HCT116 (cell line): ENCODE results near the gene PCDH15. TPM values are rescaled to one million over a fixed set of nuclear protein-coding genes. Genes with fewer than 3 reads are reported as not detected.

ENCODE experiments used
- ATAC-seq: fragments of 200-7000 bp; cut with Tn5 transposase; 2 replicates; pipeline ENCODE4 v1.9.1; 2020; ENCODE audit warnings: mild to moderate bottlenecking, moderate library complexity
- BruUV-seq: library from RNA; stranded (reverse); fragments of 400-500 nt; replicated peaks from 2 replicates; lab custom pipeline; 2021; lab: Mats Ljungman, UMichigan
- CTCF ChIA-PET: fragments of 300-600 bp; sonication (Branson Sonifier 250); formaldehyde crosslinking; loops from one replicate; lab custom pipeline; 2021; ENCODE audit warnings: antibody characterized with exemption; lab: Charles Lee
- POLR2A ChIA-PET: fragments of 300-600, 350-600 bp; sonication (Branson Sonifier 250); formaldehyde crosslinking; loops from one replicate; lab custom pipeline; 2021; ENCODE audit warnings: antibody characterized with exemption; lab: Charles Lee
- RAD21 ChIA-PET, 2 experiments: fragments of 300-600 bp; sonication (Branson Sonifier 250); formaldehyde crosslinking; loops; one replicate each; lab custom pipeline; 2023; ENCODE audit warnings: low total read pairs in 2 of 2; ENCODE audit not compliant: uncharacterized antibody in 2 of 2, unreplicated experiment in 2 of 2, low non-redundant PET in 1 of 2; lab: Charles Lee
- DNase-seq: peaks from one replicate; pipeline ENCODE4 v3.0.0-alpha.2; 2010; ENCODE audit warnings: low read depth, low spot score
- H2AFZ ChIP-seq: fragments of 200-600 bp; shearing (Covaris generic), sonication (generic); 2 replicates; pipeline ENCODE4 v1.6.1; 2017; ENCODE audit warnings: low read depth, mixed run types, mixed read lengths, antibody characterized with exemption, low read length; ENCODE audit not compliant: poor library complexity, severe bottlenecking
- H3K27ac ChIP-seq: 2 replicates; pipeline ENCODE4 v1.5.1; 2012; ENCODE audit warnings: low read depth, low read length
- H3K27me3 ChIP-seq: fragments of 200-600 bp; sonication (generic); 2 replicates; pipeline ENCODE4 v1.6.1; 2016; ENCODE audit warnings: mixed run types, low read length, mixed read lengths; ENCODE audit not compliant: insufficient read depth
- H3K36me3 ChIP-seq, 2 experiments: fragments of 200-500 bp in 1 of 2; fragments of 200-600 bp in 1 of 2; sonication (Bioruptor generic) in 1 of 2; sonication (generic) in 1 of 2; 2 replicates each; pipeline versions ENCODE4 v1.5.1 to v1.6.1; 2014 to 2016; ENCODE audit warnings: low read length in 2 of 2, inconsistent platforms in 1 of 2, mixed read lengths in 1 of 2, mixed run types in 1 of 2; ENCODE audit not compliant: insufficient read depth in 2 of 2, control insufficient read depth in 1 of 2
- H3K4me1 ChIP-seq, 2 experiments: fragments of 200-600 bp in 1 of 2; sonication (generic) in 1 of 2; 2 replicates each; pipeline versions ENCODE4 v1.5.1 to v1.6.1; 2012 to 2017; ENCODE audit warnings: low read length in 2 of 2, inconsistent platforms in 1 of 2, mild to moderate bottlenecking in 1 of 2, mixed read lengths in 1 of 2, mixed run types in 1 of 2, moderate library complexity in 1 of 2; ENCODE audit not compliant: insufficient read depth in 2 of 2, control insufficient read depth in 1 of 2
- H3K4me2 ChIP-seq: fragments of 200-600 bp; sonication (generic); 2 replicates; pipeline ENCODE4 v1.6.1; 2017; ENCODE audit warnings: mixed run types, low read length, mixed read lengths
- H3K4me3 ChIP-seq, 2 experiments: fragments of 200-600 bp in 1 of 2; sonication (generic) in 1 of 2; replicated peaks in 1 of 2; 2 replicates each; pipeline ENCODE4 v1.5.1; 2011 to 2016; ENCODE audit warnings: low read length in 2 of 2, control low read depth in 1 of 2, low read depth in 1 of 2, mild to moderate bottlenecking in 1 of 2, mixed read lengths in 1 of 2, mixed run types in 1 of 2
- H3K79me2 ChIP-seq: fragments of 200-600 bp; sonication (generic); 2 replicates; pipeline ENCODE4 v1.6.1; 2017; ENCODE audit warnings: mild to moderate bottlenecking, mixed run types, low read length, moderate library complexity, mixed read lengths; ENCODE audit not compliant: insufficient read depth
- H3K9ac ChIP-seq: fragments of 200-600 bp; sonication (generic); 2 replicates; pipeline ENCODE4 v1.6.1; 2016; ENCODE audit warnings: low read length, mixed read lengths
- H3K9me2 ChIP-seq: fragments of 200-600 bp; sonication (generic), shearing (Covaris generic); 2 replicates; pipeline ENCODE4 v1.6.1; 2017; ENCODE audit warnings: mixed run types, mild to moderate bottlenecking, moderate library complexity; ENCODE audit not compliant: insufficient read depth
- H3K9me3 ChIP-seq, 2 experiments: fragments of 200-500 bp in 1 of 2; fragments of 200-600 bp in 1 of 2; sonication (Bioruptor generic) in 1 of 2; sonication (generic) in 1 of 2; 2 replicates each; pipeline ENCODE4 v1.6.1; 2014 to 2017; ENCODE audit warnings: low read length in 2 of 2, mixed read lengths in 2 of 2, inconsistent platforms in 1 of 2, low read depth in 1 of 2, mild to moderate bottlenecking in 1 of 2, mixed run types in 1 of 2, moderate library complexity in 1 of 2; ENCODE audit not compliant: control insufficient read depth in 1 of 2, insufficient read depth in 1 of 2
- H4K20me1 ChIP-seq: fragments of 200-600 bp; sonication (generic), shearing (Covaris generic); 2 replicates; pipeline ENCODE4 v1.6.1; 2017; ENCODE audit warnings: mixed run types, mild to moderate bottlenecking, moderate library complexity; ENCODE audit not compliant: insufficient read depth
- EGR1 ChIP-seq: IDR thresholded peaks from 2 replicates; pipeline ENCODE4 v1.6.1; 2012; ENCODE audit warnings: low read depth
- ELF1 ChIP-seq: IDR thresholded peaks from 2 replicates; pipeline ENCODE4 v1.6.1; 2012; ENCODE audit warnings: low read depth, borderline replicate concordance
- EZH2 ChIP-seq: fragments of 200-600 bp; sonication (generic); IDR thresholded peaks from 2 replicates; pipeline ENCODE4 v1.6.1; 2017; ENCODE audit warnings: antibody characterized with exemption, mixed run types
- EZH2phosphoT487 ChIP-seq: fragments of 200-600 bp; IDR thresholded peaks from 2 replicates; pipeline ENCODE4 v1.6.1; 2018; ENCODE audit warnings: antibody characterized with exemption, borderline replicate concordance
- POLR2A ChIP-seq: IDR thresholded peaks from 2 replicates; pipeline ENCODE4 v1.7.0; 2011; ENCODE audit warnings: borderline replicate concordance; ENCODE audit not compliant: insufficient read depth, insufficient read length; ENCODE audit errors: extremely low read depth
- POLR2AphosphoS5 ChIP-seq: IDR thresholded peaks from 2 replicates; pipeline ENCODE4 v1.6.1; 2011; ENCODE audit warnings: mild to moderate bottlenecking, low read depth, low read length, moderate library complexity
- REST ChIP-seq: IDR thresholded peaks from 2 replicates; pipeline ENCODE4 v1.6.1; 2012; ENCODE audit warnings: low read depth
- SIN3A ChIP-seq: IDR thresholded peaks from 2 replicates; pipeline ENCODE4 v1.6.1; 2012; ENCODE audit warnings: low read depth
- intact Hi-C: fragments of 100-400 bp; cut with micrococcal nuclease; formaldehyde crosslinking; loops from 2 replicates; pipeline ENCODE4 v1.10.0; 2022
- total RNA-seq: library from RNA; stranded (reverse); gene quantifications from one replicate; pipeline ENCODE4 v1.2.1, GENCODE V29; 2021; ENCODE audit not compliant: unreplicated experiment
- TF ChIP-seq, protein P1 (sequence below): IDR thresholded peaks from 2 replicates; pipeline ENCODE4 v1.6.1; 2012
- TF ChIP-seq, protein P2 (sequence below), 3 experiments: fragments of 200-600 bp in 1 of 3; sonication (generic) in 1 of 3; IDR thresholded peaks in 2 of 3; conservative IDR thresholded peaks in 1 of 3; 2 replicates each; pipeline ENCODE4 v1.5.1; 2012 to 2017; ENCODE audit warnings: low read depth in 2 of 3, low read length in 2 of 3, antibody characterized with exemption in 1 of 3, borderline replicate concordance in 1 of 3, control low read depth in 1 of 3, mild to moderate bottlenecking in 1 of 3, mixed read lengths in 1 of 3, mixed run types in 1 of 3, moderate library complexity in 1 of 3; ENCODE audit not compliant: insufficient read depth in 1 of 3

Gene PCDH15
- total RNA-seq, 1 experiment from 2014 or later: not detected

DNA sequence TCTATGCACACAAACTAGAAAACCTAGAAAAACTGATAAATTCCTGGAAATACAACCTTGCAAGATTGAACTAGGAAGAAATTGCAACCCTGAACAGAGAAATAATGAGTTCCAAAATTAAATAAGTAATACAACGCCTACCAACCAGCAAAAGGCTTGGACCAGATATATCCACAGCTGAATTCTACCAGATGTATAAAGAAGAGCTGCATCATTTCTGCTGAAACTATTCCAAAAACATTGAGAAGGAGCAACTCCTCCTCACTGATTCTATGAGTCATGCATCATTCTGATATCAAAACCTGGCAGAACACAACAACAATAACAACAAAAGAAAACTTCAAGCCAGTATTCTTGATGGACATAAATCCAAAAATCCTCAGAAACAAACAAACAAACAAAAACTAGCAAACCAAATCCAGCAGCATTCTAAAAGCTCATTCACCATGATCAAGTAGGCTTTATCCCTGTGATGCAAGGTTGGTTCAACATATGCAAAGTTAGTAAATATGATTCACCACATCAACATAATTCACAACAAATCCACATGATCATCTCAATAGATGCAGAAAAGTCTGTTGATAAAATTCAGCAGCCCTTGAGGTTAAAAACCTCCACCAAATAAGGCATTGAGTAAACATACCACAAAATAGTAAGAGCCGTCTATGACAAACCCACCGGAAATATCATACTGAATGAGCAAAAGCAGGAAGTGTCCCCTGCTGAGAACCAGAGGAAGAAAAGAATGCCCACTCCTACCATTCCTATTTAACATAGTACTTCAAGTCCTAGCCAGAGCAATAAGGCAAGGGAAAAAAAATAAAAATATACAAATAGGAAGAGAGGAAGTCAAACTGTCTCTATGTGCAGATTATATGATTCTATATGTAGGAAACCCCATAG, 98.2 kb downstream of the PCDH15 start (continued):
- TF ChIP-seq REST: no peak

DNA sequence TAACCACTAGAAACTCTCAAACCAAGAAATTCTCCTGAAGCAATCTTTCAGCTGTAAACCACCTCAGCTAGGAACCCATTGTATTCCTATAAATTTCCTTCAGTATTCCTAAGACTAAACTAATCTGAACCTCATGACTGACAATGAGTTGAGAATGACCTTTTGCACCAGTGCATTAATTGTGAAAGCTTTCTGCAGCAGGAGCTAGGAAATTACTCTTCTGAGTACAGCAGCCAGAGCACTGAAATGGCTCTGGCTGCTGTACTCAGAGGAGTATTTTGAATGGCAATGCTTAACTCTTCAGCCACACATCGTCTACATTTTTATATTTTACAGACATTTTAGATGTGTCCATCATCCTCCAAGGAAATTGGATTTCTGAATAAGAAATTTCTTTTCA, 109.7 kb downstream of the PCDH15 start:
- Histone ChIP-seq H3K36me3 (no peaks in the 10 kb centered on the region), H3K9me3 (peaks cover 7 to 14% of the 10 kb centered on the region in 2 experiments; a peak in 2 of 4 replicates), H3K9ac (no peak overlapping the region), H3K79me2 (no peaks in the 10 kb centered on the region), H3K27me3 (no peaks in the 10 kb centered on the region), H3K4me1 (no peaks in the 10 kb centered on the region), H3K9me2 (no peaks in the 10 kb centered on the region), H4K20me1 (no peaks in the 10 kb centered on the region), H3K4me3 (no peak overlapping the region), H3K27ac (no peak overlapping the region), H3K4me2 (no peak overlapping the region), H2AFZ (no peak overlapping the region)
- DNase-seq (no peak), ATAC-seq (no peak)
- ChIA-PET POLR2A (no interaction called here), RAD21 (no interaction called here), CTCF (no interaction called here)
- intact Hi-C loops: no loop called here
- BruUV-seq: no TSS peak
- TF ChIP-seq, protein P1, sequence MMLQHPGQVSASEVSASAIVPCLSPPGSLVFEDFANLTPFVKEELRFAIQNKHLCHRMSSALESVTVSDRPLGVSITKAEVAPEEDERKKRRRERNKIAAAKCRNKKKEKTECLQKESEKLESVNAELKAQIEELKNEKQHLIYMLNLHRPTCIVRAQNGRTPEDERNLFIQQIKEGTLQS: no peak
- TF ChIP-seq ELF1 (no peak), REST (no peak), EZH2 (no peak), POLR2A (no peak), POLR2AphosphoS5 (no peak), EZH2phosphoT487 (no peak), EGR1 (no peak), SIN3A (no peak)
- TF ChIP-seq, protein P2, sequence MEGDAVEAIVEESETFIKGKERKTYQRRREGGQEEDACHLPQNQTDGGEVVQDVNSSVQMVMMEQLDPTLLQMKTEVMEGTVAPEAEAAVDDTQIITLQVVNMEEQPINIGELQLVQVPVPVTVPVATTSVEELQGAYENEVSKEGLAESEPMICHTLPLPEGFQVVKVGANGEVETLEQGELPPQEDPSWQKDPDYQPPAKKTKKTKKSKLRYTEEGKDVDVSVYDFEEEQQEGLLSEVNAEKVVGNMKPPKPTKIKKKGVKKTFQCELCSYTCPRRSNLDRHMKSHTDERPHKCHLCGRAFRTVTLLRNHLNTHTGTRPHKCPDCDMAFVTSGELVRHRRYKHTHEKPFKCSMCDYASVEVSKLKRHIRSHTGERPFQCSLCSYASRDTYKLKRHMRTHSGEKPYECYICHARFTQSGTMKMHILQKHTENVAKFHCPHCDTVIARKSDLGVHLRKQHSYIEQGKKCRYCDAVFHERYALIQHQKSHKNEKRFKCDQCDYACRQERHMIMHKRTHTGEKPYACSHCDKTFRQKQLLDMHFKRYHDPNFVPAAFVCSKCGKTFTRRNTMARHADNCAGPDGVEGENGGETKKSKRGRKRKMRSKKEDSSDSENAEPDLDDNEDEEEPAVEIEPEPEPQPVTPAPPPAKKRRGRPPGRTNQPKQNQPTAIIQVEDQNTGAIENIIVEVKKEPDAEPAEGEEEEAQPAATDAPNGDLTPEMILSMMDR (IDR thresholded peaks at IDR 0.05 in 2 of 3, conservative IDR thresholded peaks at IDR 0.05 in 1 of 3; ENCODE audit: borderline replicate concordance in 1 of 3, insufficient read depth in 1 of 3, low read depth in 2 of 3, low read length in 2 of 3): no peak
